ENCODE results near the gene LASP1.

- TF ChIP-seq TAF1 (IDR thresholded peaks at IDR 0.05; ENCODE audit: low read depth) (no peak), EP300 (IDR thresholded peaks at IDR 0.05; ENCODE audit: borderline replicate concordance) (no peak), REST (IDR thresholded peaks at IDR 0.05; ENCODE audit: low read depth) (no peak)
Measured at GRCh38 chr17:38877130-38877851, 7.4 kb downstream of the LASP1 start.
